22Rv1 (cell line): ENCODE data around the gene RAB27B.

Source experiments
- ZFX ChIP-seq: fragments of 450-650 bp; IDR thresholded peaks from 2 replicates; pipeline ENCODE4 v1.6.1; 2017; ENCODE audit warnings: antibody characterized with exemption, borderline replicate concordance
- TF ChIP-seq, protein P1 (sequence below): fragments of 450-650 bp; IDR thresholded peaks from 2 replicates; pipeline ENCODE4 v1.5.1; 2017; ENCODE audit warnings: mild to moderate bottlenecking

GRCh38 chr18:54881229-54881768 lies 53.0 kb downstream of the RAB27B start:
- TF ChIP-seq, protein P1, sequence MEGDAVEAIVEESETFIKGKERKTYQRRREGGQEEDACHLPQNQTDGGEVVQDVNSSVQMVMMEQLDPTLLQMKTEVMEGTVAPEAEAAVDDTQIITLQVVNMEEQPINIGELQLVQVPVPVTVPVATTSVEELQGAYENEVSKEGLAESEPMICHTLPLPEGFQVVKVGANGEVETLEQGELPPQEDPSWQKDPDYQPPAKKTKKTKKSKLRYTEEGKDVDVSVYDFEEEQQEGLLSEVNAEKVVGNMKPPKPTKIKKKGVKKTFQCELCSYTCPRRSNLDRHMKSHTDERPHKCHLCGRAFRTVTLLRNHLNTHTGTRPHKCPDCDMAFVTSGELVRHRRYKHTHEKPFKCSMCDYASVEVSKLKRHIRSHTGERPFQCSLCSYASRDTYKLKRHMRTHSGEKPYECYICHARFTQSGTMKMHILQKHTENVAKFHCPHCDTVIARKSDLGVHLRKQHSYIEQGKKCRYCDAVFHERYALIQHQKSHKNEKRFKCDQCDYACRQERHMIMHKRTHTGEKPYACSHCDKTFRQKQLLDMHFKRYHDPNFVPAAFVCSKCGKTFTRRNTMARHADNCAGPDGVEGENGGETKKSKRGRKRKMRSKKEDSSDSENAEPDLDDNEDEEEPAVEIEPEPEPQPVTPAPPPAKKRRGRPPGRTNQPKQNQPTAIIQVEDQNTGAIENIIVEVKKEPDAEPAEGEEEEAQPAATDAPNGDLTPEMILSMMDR = no peak
- no peak for TF ChIP-seq ZFX
